Gastroesophageal sphincter (tissue), 4 donors: Measurements from ENCODE around the gene APLF. TPM values are rescaled to one million over a fixed set of nuclear protein-coding genes. Genes with fewer than 3 reads are reported as not detected.

ENCODE experiments used
- ATAC-seq: fragments of 150-250 bp; one replicate; pipeline ENCODE4 v1.9.1; 2016; ENCODE audit warnings: mild to moderate bottlenecking, moderate library complexity
- H3K27ac ChIP-seq, 4 donors: fragments of 200-600 bp; sonication (generic) in 3 of 4; 1 replicate in 3 of 4; 2 replicates in 1 of 4; pipeline ENCODE4 v1.5.1; 2016 to 2019
- H3K27me3 ChIP-seq: fragments of 200-600 bp; sonication (generic); one replicate; pipeline ENCODE4 v1.5.1; 2019
- H3K36me3 ChIP-seq, 2 donors: fragments of 200-600 bp; sonication (generic); one replicate each; pipeline ENCODE4 v1.5.1; 2019; ENCODE audit warnings: control low read depth in 1 of 2
- H3K4me1 ChIP-seq, 3 donors: fragments of 200-600 bp; sonication (generic); 1 replicate in 2 of 3; 2 replicates in 1 of 3; pipeline ENCODE4 v1.5.1; 2016 to 2019; ENCODE audit warnings: control low read depth in 2 of 3
- H3K4me3 ChIP-seq, 2 donors: fragments of 200-600 bp; sonication (generic); one replicate each; pipeline ENCODE4 v1.5.1; 2019; ENCODE audit warnings: mild to moderate bottlenecking in 1 of 2, moderate library complexity in 1 of 2
- H3K9me3 ChIP-seq, 3 donors: fragments of 200-600 bp; sonication (generic); one replicate each; pipeline ENCODE4 v1.5.1; 2017 to 2019; ENCODE audit warnings: control low read depth in 2 of 3
- CTCF ChIP-seq, 4 experiments: fragments of 200-600 bp in 2 of 4; fragments of 450-650 bp in 2 of 4; sonication (generic) in 1 of 4; IDR thresholded peaks; one replicate each; pipeline ENCODE4 v1.5.1; 2017 to 2019; ENCODE audit warnings: antibody characterized with exemption in 4 of 4, mild to moderate bottlenecking in 2 of 4, moderate library complexity in 2 of 4
- EP300 ChIP-seq: sonication (generic); formaldehyde crosslinking; IDR thresholded peaks from one replicate; pipeline ENCODE4 v1.6.1; 2017; ENCODE audit warnings: antibody characterized with exemption, mild to moderate bottlenecking
- POLR2A ChIP-seq, 2 donors: fragments of 450-650 bp; IDR thresholded peaks; one replicate each; pipeline ENCODE4 v1.6.1; 2017; ENCODE audit warnings: antibody characterized with exemption in 2 of 2, mild to moderate bottlenecking in 2 of 2, moderate library complexity in 1 of 2
- POLR2AphosphoS5 ChIP-seq: sonication (generic); formaldehyde crosslinking; IDR thresholded peaks from one replicate; pipeline ENCODE4 v1.6.1; 2017; ENCODE audit warnings: antibody characterized with exemption
- WGBS, 2 donors: methylation state at CpG; one replicate each; pipeline ENCODE4 v1.1.5; 2018; ENCODE audit warnings: low coverage in 1 of 2; 5-methylcytosine and 5-hydroxymethylcytosine counted together
- total RNA-seq, 4 donors: library from RNA; depleted of rRNA; stranded (reverse); fragments of >200 nt; gene quantifications; one replicate each; pipeline ENCODE4 v1.1.0, GENCODE V29; 2016

Gene APLF
- total RNA-seq, 4 donors from 2014 or later, result 5.5 to 12.0 (median 10.4) TPM

GRCh38 chr2:68432696-68433658, 34.4 kb upstream of the APLF start:
- ATAC-seq, result no peak
- TF ChIP-seq CTCF (IDR thresholded peaks at IDR 0.05) (no peak), POLR2AphosphoS5 (no peak), EP300 (no peak), POLR2A (IDR thresholded peaks at IDR 0.05) (no peak)
- Histone ChIP-seq H3K36me3 (no peaks in the 10 kb centered on the region), H3K9me3 (no peaks in the 10 kb centered on the region), H3K4me1 (peaks cover 0 to 38% (median 6%) of the 10 kb centered on the region in 3 donors), H3K4me3 (no peak overlapping the region), H3K27me3 (no peaks in the 10 kb centered on the region), H3K27ac (no peak overlapping the region)
- 57% methylated on average over 5 of the region's 14 CpGs; no CpG with 5 or more reads in 1 of the 2 donors for WGBS, 2 donors

DNA sequence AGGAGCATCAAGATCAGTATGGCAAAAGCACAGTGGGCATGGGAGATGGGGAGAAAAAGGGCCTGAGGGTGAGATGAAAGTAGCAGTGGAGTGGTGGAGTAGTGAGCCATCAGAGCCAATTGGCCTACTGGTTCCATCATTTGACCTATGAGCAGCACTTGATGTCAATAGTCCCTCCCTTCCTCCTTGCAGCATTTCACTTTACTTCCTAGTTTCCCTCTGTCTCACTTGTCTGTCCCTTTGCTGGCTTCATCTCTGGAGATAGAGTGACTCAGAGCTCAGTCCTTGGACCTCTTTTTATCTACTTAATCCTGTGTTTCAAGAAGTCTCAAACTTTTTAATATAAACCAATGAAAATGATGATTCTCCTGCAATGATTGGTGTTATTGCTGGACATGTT, 32.4 kb upstream of the APLF start:
- no peak for ATAC-seq
- Histone ChIP-seq H3K4me3 (no peak overlapping the region), H3K36me3 (no peaks in the 10 kb centered on the region), H3K27ac (peak overlapping the region in 1 of 4 donors; percentile 21), H3K4me1 (peaks cover 0 to 31% (median 6%) of the 10 kb centered on the region in 3 donors), H3K27me3 (no peaks in the 10 kb centered on the region), H3K9me3 (no peaks in the 10 kb centered on the region)
- no peak for TF ChIP-seq CTCF (IDR thresholded peaks at IDR 0.05)
- no peak for TF ChIP-seq POLR2AphosphoS5
- TF ChIP-seq POLR2A (IDR thresholded peaks at IDR 0.05), result no peak
- no peak for TF ChIP-seq EP300

GRCh38 chr2:68435615-68436014, 31.8 kb upstream of the APLF start:
- H3K27me3 ChIP-seq, result no peaks in the 10 kb centered on the region
- no peak overlapping the region for H3K4me3 ChIP-seq
- no peaks in the 10 kb centered on the region for H3K9me3 ChIP-seq
- peak; percentile 44 for ATAC-seq
- peaks cover 0 to 38% (median 6%) of the 10 kb centered on the region in 3 donors for H3K4me1 ChIP-seq
- H3K27ac ChIP-seq, result peak overlapping the region in 3 of 4 donors; percentile 59 to 70 (median 62)
- peak; percentile 44 for TF ChIP-seq POLR2AphosphoS5
- TF ChIP-seq CTCF (IDR thresholded peaks at IDR 0.05), result no peak
- TF ChIP-seq POLR2A (IDR thresholded peaks at IDR 0.05), result no peak
- no peak for TF ChIP-seq EP300
- no peaks in the 10 kb centered on the region for H3K36me3 ChIP-seq

DNA sequence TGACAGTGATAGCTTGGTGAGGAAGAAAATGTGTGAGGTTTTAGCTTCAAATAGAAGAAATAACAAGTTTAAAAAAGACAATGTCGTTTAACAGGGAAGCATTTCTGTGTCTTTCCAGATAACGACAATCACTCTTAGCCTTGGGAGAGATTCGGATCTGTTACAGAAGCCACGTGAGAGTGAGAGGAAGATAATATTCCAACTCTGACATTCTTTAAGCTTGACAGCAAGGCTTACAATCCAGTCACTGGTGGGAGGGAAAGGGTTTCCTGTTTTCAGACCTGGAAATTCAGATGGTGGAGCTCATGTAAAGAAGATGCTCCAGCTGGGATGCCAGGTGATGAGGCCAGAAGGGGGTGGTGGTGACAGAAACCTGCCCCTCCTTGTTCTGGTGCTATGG, 31.1 kb upstream of the APLF start:
- 23 to 24% methylated on average over 4 of the region's 4 CpGs for WGBS, 2 donors
- H3K4me3 ChIP-seq, result no peak overlapping the region
- no peaks in the 10 kb centered on the region for H3K9me3 ChIP-seq
- no peaks in the 10 kb centered on the region for H3K27me3 ChIP-seq
- peak overlapping the region; percentile 40 to 70 (median 60) for H3K27ac ChIP-seq
- H3K36me3 ChIP-seq, result no peaks in the 10 kb centered on the region
- TF ChIP-seq CTCF (IDR thresholded peaks at IDR 0.05) (no peak), EP300 (no peak), POLR2AphosphoS5 (no peak), POLR2A (IDR thresholded peaks at IDR 0.05) (no peak)
- no peak for ATAC-seq
- H3K4me1 ChIP-seq, result peaks cover 0 to 44% (median 6%) of the 10 kb centered on the region in 3 donors
